ENCODE measurements around the gene RAB3GAP2. TPM values are rescaled to one million over a fixed set of nuclear protein-coding genes. Genes with fewer than 3 reads are reported as not detected.
A peak's percentile ranks its signal among the peaks of the same experiment; 100 is the strongest.
"Not testable (repeated sequence)": the region's sequence is repeated elsewhere in the genome, so short reads cannot be mapped to it uniquely, and the experiment has no call there.

Gene RAB3GAP2
- polyA plus RNA-seq, 1 experiment: 43.6 TPM

GRCh38 chr1:220250681-220251080 is 21.6 kb downstream of the RAB3GAP2 start:
- TF ChIP-seq CTCF (IDR thresholded peaks at IDR 0.05; ENCODE audit: low read depth, low read length): no peak
- H3K9me3 ChIP-seq (ENCODE audit: control insufficient read depth, insufficient read depth, low read length): peaks cover 14% of the 10 kb centered on the region
- no peaks in the 10 kb centered on the region for H3K27me3 ChIP-seq (ENCODE audit: control insufficient read depth, insufficient read depth, low read length)
- CTCF ChIA-PET: no interaction called here
- H3K27ac ChIP-seq (ENCODE audit: low read depth, low read length): no peak overlapping the region
- H3K4me3 ChIP-seq (ENCODE audit: low read depth, low read length): no peak overlapping the region
- no peak for DNase-seq (ENCODE audit: low read depth, low spot score)
- POLR2A ChIA-PET: no interaction called here

- H3K27ac ChIP-seq (ENCODE audit: low read depth, low read length): peak overlapping the region; percentile 21
- DNase-seq (ENCODE audit: low read depth, low spot score): no peak
- ChIA-PET POLR2A (no interaction called here), CTCF (no interaction called here)
- H3K27me3 ChIP-seq (ENCODE audit: control insufficient read depth, insufficient read depth, low read length): no peaks in the 10 kb centered on the region
- peaks cover 14% of the 10 kb centered on the region for H3K9me3 ChIP-seq (ENCODE audit: control insufficient read depth, insufficient read depth, low read length)
- TF ChIP-seq CTCF (IDR thresholded peaks at IDR 0.05; ENCODE audit: low read depth, low read length): no peak
- H3K4me3 ChIP-seq (ENCODE audit: low read depth, low read length): no peak overlapping the region
Observed at GRCh38 chr1:220249522-220249921, 22.7 kb downstream of the RAB3GAP2 start.

GRCh38 chr1:220248715-220249265 is 23.5 kb downstream of the RAB3GAP2 start:
- POLR2A ChIA-PET; H3K27me3 ChIP-seq (ENCODE audit: control insufficient read depth, insufficient read depth, low read length); H3K27ac ChIP-seq (ENCODE audit: low read depth, low read length); CTCF ChIA-PET; DNase-seq (ENCODE audit: low read depth, low spot score); H3K4me3 ChIP-seq (ENCODE audit: low read depth, low read length): not testable (repeated sequence)
- peaks cover 14% of the 10 kb centered on the region for H3K9me3 ChIP-seq (ENCODE audit: control insufficient read depth, insufficient read depth, low read length)

GRCh38 chr1:220245900-220246299 is 26.4 kb downstream of the RAB3GAP2 start:
- DNase-seq (ENCODE audit: low read depth, low spot score); H3K27me3 ChIP-seq (ENCODE audit: control insufficient read depth, insufficient read depth, low read length); POLR2A ChIA-PET; CTCF ChIA-PET; H3K27ac ChIP-seq (ENCODE audit: low read depth, low read length); H3K4me3 ChIP-seq (ENCODE audit: low read depth, low read length): not testable (repeated sequence)
- peaks cover 14% of the 10 kb centered on the region for H3K9me3 ChIP-seq (ENCODE audit: control insufficient read depth, insufficient read depth, low read length)

- H3K9me3 ChIP-seq (ENCODE audit: control insufficient read depth, insufficient read depth, low read length): peaks cover 3% of the 10 kb centered on the region
- DNase-seq (ENCODE audit: low read depth, low spot score): no peak
- no peak for TF ChIP-seq CTCF (IDR thresholded peaks at IDR 0.05; ENCODE audit: low read depth, low read length)
- H3K4me3 ChIP-seq (ENCODE audit: low read depth, low read length): no peak overlapping the region
- no peak overlapping the region for H3K27ac ChIP-seq (ENCODE audit: low read depth, low read length)
- ChIA-PET POLR2A (no interaction called here), CTCF (no interaction called here)
- no peaks in the 10 kb centered on the region for H3K27me3 ChIP-seq (ENCODE audit: control insufficient read depth, insufficient read depth, low read length)
Observed at GRCh38 chr1:220243947-220244346, 28.3 kb downstream of the RAB3GAP2 start.

DNA sequence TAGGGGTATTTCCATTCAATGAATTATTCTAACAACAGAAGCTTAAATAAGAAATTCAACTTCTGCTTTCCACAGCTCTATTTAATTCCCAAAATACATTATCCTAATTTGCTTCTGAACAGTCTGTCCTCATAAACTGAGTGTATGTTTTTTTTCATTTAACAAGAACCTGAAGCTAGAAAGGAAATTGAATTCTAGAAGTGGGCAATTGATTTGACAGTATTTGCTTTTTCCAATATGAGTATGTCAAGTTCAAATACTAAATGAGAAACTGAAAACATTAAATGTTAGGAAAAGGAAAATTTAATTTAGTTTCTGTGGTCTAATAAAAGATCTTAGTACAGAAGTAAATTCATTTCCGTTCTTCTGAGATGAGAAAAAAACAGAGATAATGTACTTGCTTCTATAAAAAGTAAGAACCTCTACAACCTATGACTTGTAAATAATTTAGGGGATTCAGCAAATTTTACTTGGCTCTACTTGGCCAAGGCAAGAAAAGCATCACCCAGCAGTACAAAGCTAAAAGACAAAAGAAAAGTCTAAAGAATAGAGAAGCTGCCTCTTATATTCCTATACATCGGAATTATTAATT is 31.1 kb downstream of the RAB3GAP2 start:
- Histone ChIP-seq H3K4me3 (ENCODE audit: low read depth, low read length) (no peak overlapping the region), H3K27ac (ENCODE audit: low read depth, low read length) (no peak overlapping the region), H3K9me3 (ENCODE audit: control insufficient read depth, insufficient read depth, low read length) (no peaks in the 10 kb centered on the region; the same call in 1 of the 2 replicates), H3K27me3 (ENCODE audit: control insufficient read depth, insufficient read depth, low read length) (no peaks in the 10 kb centered on the region)
- ChIA-PET CTCF (no interaction called here), POLR2A (no interaction called here)
- no peak for DNase-seq (ENCODE audit: low read depth, low spot score)
- no peak for TF ChIP-seq CTCF (IDR thresholded peaks at IDR 0.05; ENCODE audit: low read depth, low read length)
